Right kidney (tissue), 1 donor: Measurements from ENCODE around the gene MAP7D3.
A peak's percentile ranks its signal among the peaks of the same experiment; 100 is the strongest.
"Not testable (repeated sequence)": the region's sequence is repeated elsewhere in the genome, so short reads cannot be mapped to it uniquely, and the experiment has no call there.

Experiments used
- DNase-seq: peaks from one replicate; pipeline ENCODE4 v3.0.0-alpha.2; 2016

Gene MAP7D3

GRCh38 chrX:136250191-136251040, 784 bp downstream of the MAP7D3 start:
- DNase-seq: peak; percentile 61

GRCh38 chrX:136246201-136246600, 5.0 kb downstream of the MAP7D3 start:
- no peak for DNase-seq

- DNase-seq: not testable (repeated sequence)
These were observed 13.4 kb downstream of the MAP7D3 start for GRCh38 chrX:136237849-136238248.

- no peak for DNase-seq
These were observed 14.1 kb downstream of the MAP7D3 start for GRCh38 chrX:136237074-136237473.

GRCh38 chrX:136228839-136229207, 22.4 kb downstream of the MAP7D3 start:
- DNase-seq: no peak

GRCh38 chrX:136227948-136228838, 23.0 kb downstream of the MAP7D3 start:
- no peak for DNase-seq

GRCh38 chrX:136227074-136227473, 24.1 kb downstream of the MAP7D3 start:
- no peak for DNase-seq

GRCh38 chrX:136221851-136222513, 29.2 kb downstream of the MAP7D3 start:
- no peak for DNase-seq

- no peak for DNase-seq
These were observed 30.2 kb downstream of the MAP7D3 start for GRCh38 chrX:136220951-136221350.

GRCh38 chrX:136220540-136220939, 30.7 kb downstream of the MAP7D3 start:
- DNase-seq: no peak

- no peak for DNase-seq
These were observed 31.3 kb downstream of the MAP7D3 start for GRCh38 chrX:136219893-136220292.

- no peak for DNase-seq
These were observed 35.6 kb downstream of the MAP7D3 start for GRCh38 chrX:136215559-136215958.

GRCh38 chrX:136214551-136214950, 36.6 kb downstream of the MAP7D3 start:
- no peak for DNase-seq

GRCh38 chrX:136212557-136213111, 38.6 kb downstream of the MAP7D3 start:
- DNase-seq: no peak

- no peak for DNase-seq
These were observed 39.2 kb downstream of the MAP7D3 start for GRCh38 chrX:136211766-136212556.

GRCh38 chrX:136210806-136211205, 40.4 kb downstream of the MAP7D3 start:
- no peak for DNase-seq

- DNase-seq: no peak
These were observed 41.0 kb downstream of the MAP7D3 start for GRCh38 chrX:136210243-136210642.

GRCh38 chrX:136209751-136210150, 41.4 kb downstream of the MAP7D3 start:
- no peak for DNase-seq

- DNase-seq: no peak
These were observed 42.0 kb downstream of the MAP7D3 start for GRCh38 chrX:136209016-136209738.

- no peak for DNase-seq
These were observed 43.7 kb downstream of the MAP7D3 start for GRCh38 chrX:136207546-136207945.

- no peak for DNase-seq
These were observed 44.3 kb downstream of the MAP7D3 start for GRCh38 chrX:136206916-136207315.
